ENCODE results near the gene KIF1A. TPM values are rescaled to one million over a fixed set of nuclear protein-coding genes. Genes with fewer than 3 reads are reported as not detected.

The KIF1A gene
- total and polyA plus RNA-seq, 10 of the 15 experiments (the other 5 are each of a cell fraction or from before 2014, with no cell fraction given) = 0.04 to 0.95 (median 0.06) TPM; not detected in 5

DNA sequence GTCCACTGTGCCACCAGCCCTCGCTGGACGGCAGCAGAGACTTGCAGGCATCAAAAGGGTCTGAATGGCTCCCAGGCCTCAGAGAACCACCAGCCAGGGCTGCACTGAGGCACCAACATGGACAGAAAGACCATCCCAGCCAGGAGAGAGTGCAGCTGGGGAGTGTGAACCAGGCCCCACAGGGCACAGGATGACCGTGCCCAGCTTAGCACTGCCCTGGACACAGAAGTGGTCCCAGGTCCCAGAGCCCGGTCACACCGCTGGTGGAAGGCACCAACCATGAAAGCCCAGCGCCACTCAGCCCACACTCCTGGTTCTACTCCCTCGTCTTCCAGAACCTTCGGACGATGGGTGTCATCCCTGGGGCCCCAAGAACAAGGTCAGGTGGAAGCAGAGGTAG, 107.9 kb downstream of the KIF1A start (continued):
- TF ChIP-seq BCLAF1 (IDR thresholded peaks at IDR 0.05) (no peak), MTA2 (IDR thresholded peaks at IDR 0.05; ENCODE audit: low read depth) (no peak), NR2C2 (IDR thresholded peaks at IDR 0.05; ENCODE audit: borderline replicate concordance, control insufficient read depth, insufficient read length, low read depth) (no peak), CBX3 (IDR thresholded peaks at IDR 0.05; ENCODE audit: borderline replicate concordance, low read depth) (no peak), CHD4 (IDR thresholded peaks at IDR 0.05) (no peak)
- TF ChIP-seq, protein P1, sequence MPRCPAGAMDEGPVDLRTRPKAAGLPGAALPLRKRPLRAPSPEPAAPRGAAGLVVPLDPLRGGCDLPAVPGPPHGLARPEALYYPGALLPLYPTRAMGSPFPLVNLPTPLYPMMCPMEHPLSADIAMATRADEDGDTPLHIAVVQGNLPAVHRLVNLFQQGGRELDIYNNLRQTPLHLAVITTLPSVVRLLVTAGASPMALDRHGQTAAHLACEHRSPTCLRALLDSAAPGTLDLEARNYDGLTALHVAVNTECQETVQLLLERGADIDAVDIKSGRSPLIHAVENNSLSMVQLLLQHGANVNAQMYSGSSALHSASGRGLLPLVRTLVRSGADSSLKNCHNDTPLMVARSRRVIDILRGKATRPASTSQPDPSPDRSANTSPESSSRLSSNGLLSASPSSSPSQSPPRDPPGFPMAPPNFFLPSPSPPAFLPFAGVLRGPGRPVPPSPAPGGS (IDR thresholded peaks at IDR 0.05; ENCODE audit: borderline replicate concordance, insufficient read depth, low read depth, low read length, poor library complexity, severe bottlenecking) = no peak

DNA sequence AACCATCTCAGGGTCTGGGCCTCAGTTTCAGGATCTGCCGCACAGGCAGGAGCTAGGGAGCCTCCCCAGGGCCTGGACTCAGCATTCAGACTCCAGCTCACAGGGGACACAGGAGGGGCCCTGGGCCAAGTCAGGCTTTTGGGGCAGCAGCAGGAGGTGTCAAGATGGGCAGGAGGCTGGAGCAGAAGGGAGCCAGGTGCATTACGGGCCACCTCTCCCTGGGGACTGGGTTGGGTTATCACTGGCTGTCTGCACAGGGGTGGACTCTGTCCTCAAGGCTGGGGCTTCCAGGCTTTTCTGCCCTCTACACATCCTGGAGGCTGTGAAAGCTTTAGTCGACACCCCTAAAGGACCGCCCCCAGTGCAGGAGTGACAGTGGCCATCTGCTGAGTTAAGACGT, 108.3 kb downstream of the KIF1A start:
- ChIA-PET CTCF (no interaction called here), POLR2A (no interaction called here), RAD21 (ENCODE audit: unreplicated experiment) (no interaction called here), SMC1A (ENCODE audit: uncharacterized antibody, unreplicated experiment) (no interaction called here)
- Histone ChIP-seq H3K27ac (ENCODE audit: control insufficient read depth, insufficient read depth) (no peak overlapping the region), H3K27me3 (replicated peaks in 1 of 2; ENCODE audit: control insufficient read depth in 2 of 2, insufficient read depth in 2 of 2, low read length in 1 of 2) (no peaks in the 10 kb centered on the region; a peak in 2 of 4 replicates), H3K4me3 (no peak overlapping the region), H2AFZ (ENCODE audit: control insufficient read depth, low read depth, low read length) (no peak overlapping the region), H3K4me1 (ENCODE audit: control insufficient read depth, insufficient read depth, low read length) (no peaks in the 10 kb centered on the region), H3K4me2 (ENCODE audit: control insufficient read depth, insufficient read depth) (no peak overlapping the region), H3K9ac (ENCODE audit: control insufficient read depth, insufficient read depth, low read length) (no peak overlapping the region), H3K79me2 (ENCODE audit: control insufficient read depth, insufficient read depth, low read length) (no peaks in the 10 kb centered on the region), H4K20me1 (ENCODE audit: control insufficient read depth, insufficient read depth) (no peaks in the 10 kb centered on the region), H3K36me3 (ENCODE audit: control insufficient read depth in 2 of 2, insufficient read depth in 2 of 2, low read length in 1 of 2) (no peaks in the 10 kb centered on the region), H3K9me3 (replicated peaks; ENCODE audit: control insufficient read depth, insufficient read depth, low read length) (no peaks in the 10 kb centered on the region)
- ATAC-seq = no peak
- in situ Hi-C loops (cut with MboI) (no loop called here), intact Hi-C loops (cut with micrococcal nuclease; ENCODE audit: unreplicated experiment) (no loop called here)
- WGBS (ENCODE audit: insufficient coverage, insufficient replicate concordance, low lambda C conversion rate, missing lambda C conversion rate) = 26% methylated on average over 5 of the region's 5 CpGs
- DNase-seq (ENCODE audit: low read depth, low spot score) = no peak
- FAIRE-seq = no peak
- no TSS peak for BruUV-seq (replicated peaks)
- TF ChIP-seq JUNB (IDR thresholded peaks at IDR 0.05) (no peak), CHD2 (IDR thresholded peaks at IDR 0.05; ENCODE audit: borderline replicate concordance, low read depth, low read length) (no peak), RELA (IDR thresholded peaks at IDR 0.05; ENCODE audit: borderline replicate concordance, partially characterized antibody) (no peak), SPI1 (IDR thresholded peaks at IDR 0.05; ENCODE audit: borderline replicate concordance, insufficient read depth, low read depth, low read length) (no peak), USF2 (IDR thresholded peaks at IDR 0.05; ENCODE audit: borderline replicate concordance, low read depth, low read length) (no peak), ZSCAN29 (IDR thresholded peaks at IDR 0.05) (no peak), MYB (IDR thresholded peaks at IDR 0.05; ENCODE audit: borderline replicate concordance, low read depth, low read length) (no peak), NFXL1 (IDR thresholded peaks at IDR 0.05; ENCODE audit: borderline replicate concordance) (no peak), ZNF622 (IDR thresholded peaks at IDR 0.05) (no peak)
- TF ChIP-seq, protein P2, sequence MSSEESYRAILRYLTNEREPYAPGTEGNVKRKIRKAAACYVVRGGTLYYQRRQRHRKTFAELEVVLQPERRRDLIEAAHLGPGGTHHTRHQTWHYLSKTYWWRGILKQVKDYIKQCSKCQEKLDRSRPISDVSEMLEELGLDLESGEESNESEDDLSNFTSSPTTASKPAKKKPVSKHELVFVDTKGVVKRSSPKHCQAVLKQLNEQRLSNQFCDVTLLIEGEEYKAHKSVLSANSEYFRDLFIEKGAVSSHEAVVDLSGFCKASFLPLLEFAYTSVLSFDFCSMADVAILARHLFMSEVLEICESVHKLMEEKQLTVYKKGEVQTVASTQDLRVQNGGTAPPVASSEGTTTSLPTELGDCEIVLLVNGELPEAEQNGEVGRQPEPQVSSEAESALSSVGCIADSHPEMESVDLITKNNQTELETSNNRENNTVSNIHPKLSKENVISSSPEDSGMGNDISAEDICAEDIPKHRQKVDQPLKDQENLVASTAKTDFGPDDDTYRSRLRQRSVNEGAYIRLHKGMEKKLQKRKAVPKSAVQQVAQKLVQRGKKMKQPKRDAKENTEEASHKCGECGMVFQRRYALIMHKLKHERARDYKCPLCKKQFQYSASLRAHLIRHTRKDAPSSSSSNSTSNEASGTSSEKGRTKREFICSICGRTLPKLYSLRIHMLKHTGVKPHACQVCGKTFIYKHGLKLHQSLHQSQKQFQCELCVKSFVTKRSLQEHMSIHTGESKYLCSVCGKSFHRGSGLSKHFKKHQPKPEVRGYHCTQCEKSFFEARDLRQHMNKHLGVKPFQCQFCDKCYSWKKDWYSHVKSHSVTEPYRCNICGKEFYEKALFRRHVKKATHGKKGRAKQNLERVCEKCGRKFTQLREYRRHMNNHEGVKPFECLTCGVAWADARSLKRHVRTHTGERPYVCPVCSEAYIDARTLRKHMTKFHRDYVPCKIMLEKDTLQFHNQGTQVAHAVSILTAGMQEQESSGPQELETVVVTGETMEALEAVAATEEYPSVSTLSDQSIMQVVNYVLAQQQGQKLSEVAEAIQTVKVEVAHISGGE (CRISPR knock-in tag; IDR thresholded peaks at IDR 0.05) = no peak
